ENCODE results near the gene TMEM140.

DNA sequence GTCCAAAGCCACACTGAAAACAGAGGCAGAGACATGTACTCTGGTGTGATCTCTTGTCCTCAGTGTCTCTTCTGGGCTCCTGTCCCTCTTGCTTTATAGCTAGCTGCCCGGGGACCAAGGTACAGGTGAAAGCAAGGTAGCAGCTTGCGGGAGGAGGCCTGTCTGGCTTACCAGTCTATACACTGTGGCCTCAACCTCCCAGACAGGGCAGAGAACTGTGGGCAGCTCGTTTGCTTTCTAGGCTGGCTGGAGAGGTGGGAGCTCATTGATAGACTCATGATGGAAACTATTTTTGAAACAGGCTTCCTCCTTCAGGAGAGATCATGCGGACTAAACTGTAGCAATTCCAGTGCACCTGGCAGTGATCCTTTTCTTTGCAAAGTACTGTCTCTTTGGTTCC, 18.0 kb downstream of the TMEM140 start:
- TF ChIP-seq, protein P1, sequence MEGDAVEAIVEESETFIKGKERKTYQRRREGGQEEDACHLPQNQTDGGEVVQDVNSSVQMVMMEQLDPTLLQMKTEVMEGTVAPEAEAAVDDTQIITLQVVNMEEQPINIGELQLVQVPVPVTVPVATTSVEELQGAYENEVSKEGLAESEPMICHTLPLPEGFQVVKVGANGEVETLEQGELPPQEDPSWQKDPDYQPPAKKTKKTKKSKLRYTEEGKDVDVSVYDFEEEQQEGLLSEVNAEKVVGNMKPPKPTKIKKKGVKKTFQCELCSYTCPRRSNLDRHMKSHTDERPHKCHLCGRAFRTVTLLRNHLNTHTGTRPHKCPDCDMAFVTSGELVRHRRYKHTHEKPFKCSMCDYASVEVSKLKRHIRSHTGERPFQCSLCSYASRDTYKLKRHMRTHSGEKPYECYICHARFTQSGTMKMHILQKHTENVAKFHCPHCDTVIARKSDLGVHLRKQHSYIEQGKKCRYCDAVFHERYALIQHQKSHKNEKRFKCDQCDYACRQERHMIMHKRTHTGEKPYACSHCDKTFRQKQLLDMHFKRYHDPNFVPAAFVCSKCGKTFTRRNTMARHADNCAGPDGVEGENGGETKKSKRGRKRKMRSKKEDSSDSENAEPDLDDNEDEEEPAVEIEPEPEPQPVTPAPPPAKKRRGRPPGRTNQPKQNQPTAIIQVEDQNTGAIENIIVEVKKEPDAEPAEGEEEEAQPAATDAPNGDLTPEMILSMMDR (conservative IDR thresholded peaks at IDR 0.05; ENCODE audit: low read depth, low read length): no peak
- no peak for TF ChIP-seq EZH2 (IDR thresholded peaks at IDR 0.05; ENCODE audit: borderline replicate concordance, low read depth, low read length, poor library complexity, severe bottlenecking)

All from A673 (cell line).